Smooth muscle cell (in vitro differentiated cells): ENCODE results near the gene GRB2. TPM values are rescaled to one million over a fixed set of nuclear protein-coding genes. Genes with fewer than 3 reads are reported as not detected.

Experiments used
- DNase-seq: peaks from one replicate; lab custom pipeline; 2025; ENCODE audit not compliant: unreplicated experiment; lab: John Stamatoyannopoulos, UW
- H2AFZ ChIP-seq: fragments of 200-600 bp; sonication (generic); 2 replicates; pipeline ENCODE4 v1.6.0; 2016; ENCODE audit warnings: antibody characterized with exemption, low read depth, mild to moderate bottlenecking
- H3F3A ChIP-seq: fragments of 200-600 bp; sonication (generic); 2 replicates; pipeline ENCODE4 v1.6.0; 2017; ENCODE audit warnings: antibody characterized with exemption, low read depth
- H3K27ac ChIP-seq: fragments of 200-600 bp; sonication (generic); 2 replicates; pipeline ENCODE4 v1.5.1; 2016; ENCODE audit warnings: low read depth, mild to moderate bottlenecking
- H3K27me3 ChIP-seq: fragments of 200-600 bp; sonication (generic); 2 replicates; pipeline ENCODE4 v1.6.1; 2016; ENCODE audit warnings: low read depth, mild to moderate bottlenecking
- H3K36me3 ChIP-seq: fragments of 200-600 bp; sonication (generic); 2 replicates; pipeline ENCODE4 v1.5.1; 2016; ENCODE audit warnings: low read depth
- H3K4me1 ChIP-seq: fragments of 200-600 bp; sonication (generic); 2 replicates; pipeline ENCODE4 v1.5.1; 2016; ENCODE audit warnings: low read depth
- H3K4me2 ChIP-seq: fragments of 200-600 bp; sonication (generic); 2 replicates; pipeline ENCODE4 v1.6.0; 2016; ENCODE audit warnings: mild to moderate bottlenecking
- H3K4me3 ChIP-seq: fragments of 200-600 bp; sonication (generic); 2 replicates; pipeline ENCODE4 v1.5.1; 2016; ENCODE audit warnings: mild to moderate bottlenecking
- H3K79me2 ChIP-seq: fragments of 200-600 bp; sonication (generic); 2 replicates; pipeline ENCODE4 v1.6.0; 2016; ENCODE audit warnings: low read depth, mild to moderate bottlenecking
- H3K9ac ChIP-seq: fragments of 200-600 bp; sonication (generic); 2 replicates; pipeline ENCODE4 v1.6.0; 2016; ENCODE audit warnings: low read depth
- H3K9me3 ChIP-seq: fragments of 200-600 bp; sonication (generic); replicated peaks from 2 replicates; pipeline ENCODE4 v1.5.1; 2016; ENCODE audit warnings: low read depth
- H4K20me1 ChIP-seq: fragments of 200-600 bp; sonication (generic); 2 replicates; pipeline ENCODE4 v1.6.0; 2016; ENCODE audit warnings: low read depth
- CTCF ChIP-seq: fragments of 200-600 bp; sonication (generic); IDR thresholded peaks from 2 replicates; pipeline ENCODE4 v1.5.1; 2017; ENCODE audit warnings: borderline replicate concordance, mild to moderate bottlenecking, antibody characterized with exemption; ENCODE audit not compliant: insufficient read depth, poor library complexity, severe bottlenecking
- WGBS: methylation state at CpG from one replicate; pipeline ENCODE4 v1.1.7; 2016; ENCODE audit warnings: low lambda C conversion rate; 5-methylcytosine and 5-hydroxymethylcytosine counted together
- polyA plus RNA-seq: library from polyadenylated mRNA; unstranded; fragments of >200 nt; fragmentation: Nextera tagmentation; extraction: Ambion mirVana; gene quantifications from 2 replicates; pipeline ENCODE4 v1.2.1, GENCODE V29; 2016
- total RNA-seq: library from RNA; depleted of rRNA; stranded (reverse); fragments of >200 nt; gene quantifications from 2 replicates; pipeline ENCODE4 v1.2.3, GENCODE V29; 2014

Gene GRB2
- total and polyA plus RNA-seq, 2 experiments from 2014 or later: 62.4 to 80.1 TPM

- Histone ChIP-seq H3K4me2 (no peak overlapping the region), H3K9me3 (no peaks in the 10 kb centered on the region), H4K20me1 (no peaks in the 10 kb centered on the region), H3K36me3 (no peaks in the 10 kb centered on the region), H3F3A (peaks cover 3% of the 10 kb centered on the region), H2AFZ (no peak overlapping the region), H3K4me3 (no peak overlapping the region), H3K9ac (no peak overlapping the region), H3K4me1 (peaks cover 14% of the 10 kb centered on the region), H3K27me3 (no peaks in the 10 kb centered on the region), H3K79me2 (no peaks in the 10 kb centered on the region), H3K27ac (no peak overlapping the region)
- DNase-seq: no peak
- TF ChIP-seq CTCF: no peak
- 84% methylated on average over 6 of the region's 6 CpGs for WGBS
Measured at GRCh38 chr17:75433218-75433783, 27.8 kb upstream of the GRB2 start.

GRCh38 chr17:75430159-75430974, 24.9 kb upstream of the GRB2 start:
- Histone ChIP-seq H3K27ac (peak overlapping the region; percentile 88), H4K20me1 (no peaks in the 10 kb centered on the region), H3F3A (peaks cover 3% of the 10 kb centered on the region), H3K27me3 (no peaks in the 10 kb centered on the region), H3K9me3 (no peaks in the 10 kb centered on the region), H3K4me1 (peaks cover 14% of the 10 kb centered on the region), H3K4me2 (peak overlapping the region; percentile 77), H3K4me3 (peak overlapping the region; percentile 2), H2AFZ (peak overlapping the region; percentile 4), H3K9ac (no peak overlapping the region), H3K79me2 (no peaks in the 10 kb centered on the region), H3K36me3 (no peaks in the 10 kb centered on the region)
- DNase-seq: no peak
- TF ChIP-seq CTCF: no peak
- 35% methylated on average over 11 of the region's 11 CpGs for WGBS

- DNase-seq: no peak
- Histone ChIP-seq H3K4me3 (no peak overlapping the region), H3K27ac (peak overlapping the region; percentile 88), H3K36me3 (no peaks in the 10 kb centered on the region), H3K4me1 (peaks cover 14% of the 10 kb centered on the region), H3K27me3 (no peaks in the 10 kb centered on the region), H3F3A (peaks cover 3% of the 10 kb centered on the region), H3K9ac (peak overlapping the region; percentile 76), H3K4me2 (peak overlapping the region; percentile 77), H3K79me2 (no peaks in the 10 kb centered on the region), H3K9me3 (no peaks in the 10 kb centered on the region), H2AFZ (no peak overlapping the region), H4K20me1 (no peaks in the 10 kb centered on the region)
- TF ChIP-seq CTCF: no peak
- 65% methylated on average over 17 of the region's 17 CpGs for whole genome bisulfite sequencing
Measured at GRCh38 chr17:75428543-75429469, 23.3 kb upstream of the GRB2 start.
